ENCODE data around the gene DIAPH3.
A peak's percentile ranks its signal among the peaks of the same experiment; 100 is the strongest.

The DIAPH3 gene

DNA sequence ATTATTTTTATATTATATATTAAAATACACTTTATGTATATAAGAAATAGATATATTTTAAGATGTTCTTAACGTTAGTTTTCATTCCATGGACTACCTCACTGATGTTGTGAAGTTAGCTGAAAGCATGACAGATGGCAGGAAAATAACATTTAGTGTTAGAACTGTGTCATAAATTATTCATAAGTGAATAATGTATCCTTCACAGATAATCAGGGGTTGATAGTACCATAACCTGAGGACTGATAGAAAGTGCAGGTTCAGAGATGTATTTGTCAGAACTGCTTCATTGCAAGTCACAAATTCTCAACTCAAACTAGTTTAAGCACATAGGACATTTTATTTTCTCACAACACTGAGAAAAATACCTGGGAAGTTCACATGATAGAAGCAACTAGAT is 14.6 kb upstream of the DIAPH3 start:
- no peak overlapping the region for H4K8ac ChIP-seq (ENCODE audit: low read depth, low read length)
- H3K36me3 ChIP-seq (replicated peaks in 1 of 2; ENCODE audit: control insufficient read depth in 2 of 2, insufficient read depth in 2 of 2, low read length in 2 of 2) = no peaks in the 10 kb centered on the region
- H2BK12ac ChIP-seq (ENCODE audit: low read length) = no peak overlapping the region
- no peak overlapping the region for H3K23ac ChIP-seq (ENCODE audit: low read depth, low read length, poor library complexity)
- no peak overlapping the region for H2AFZ ChIP-seq (ENCODE audit: low read length)
- no peak overlapping the region for H3K27ac ChIP-seq (replicated peaks; ENCODE audit: low read length)
- no peak overlapping the region for H4K91ac ChIP-seq (ENCODE audit: low read depth, low read length, poor library complexity)
- no peak overlapping the region for H2AK5ac ChIP-seq (ENCODE audit: low read depth, low read length)
- no peak overlapping the region for H3K4me3 ChIP-seq (ENCODE audit: low read length in 2 of 2)
- H2BK15ac ChIP-seq (ENCODE audit: low read length) = no peak overlapping the region
- DNase-seq (ENCODE audit: low spot score) = no peak
- H3K9ac ChIP-seq (ENCODE audit: low read depth, low read length, poor library complexity) = no peak overlapping the region
- no peaks in the 10 kb centered on the region for H3K27me3 ChIP-seq (ENCODE audit: control insufficient read depth in 3 of 3, insufficient read depth in 3 of 3, low read depth in 1 of 3, low read length in 3 of 3)
- no CpG with 5 or more reads among the region's 1 CpG for WGBS, 2 donors (ENCODE audit: extremely low coverage in 2 of 2, insufficient read length in 2 of 2, insufficient replicate concordance in 1 of 2)
- no peak overlapping the region for H3K14ac ChIP-seq (ENCODE audit: low read length)
- H3K4me2 ChIP-seq (ENCODE audit: insufficient read depth, low read length, poor library complexity, severe bottlenecking) = no peak overlapping the region
- no peaks in the 10 kb centered on the region for H3K4me1 ChIP-seq (ENCODE audit: control insufficient read depth in 2 of 2, insufficient read depth in 1 of 2, low read depth in 1 of 2, low read length in 2 of 2)
- H3K9me3 ChIP-seq (replicated peaks in 1 of 2; ENCODE audit: control insufficient read depth in 2 of 2, insufficient read depth in 1 of 2, low read depth in 1 of 2, low read length in 2 of 2) = no peaks in the 10 kb centered on the region
- no peak overlapping the region for H2BK5ac ChIP-seq (ENCODE audit: low read length)
- H3K79me1 ChIP-seq (ENCODE audit: low read depth, low read length) = no peaks in the 10 kb centered on the region
- H3K18ac ChIP-seq (ENCODE audit: low read length) = no peak overlapping the region
- H3K4ac ChIP-seq (ENCODE audit: low read length) = no peak overlapping the region
- H2BK120ac ChIP-seq (ENCODE audit: low read depth, low read length) = no peak overlapping the region

DNA sequence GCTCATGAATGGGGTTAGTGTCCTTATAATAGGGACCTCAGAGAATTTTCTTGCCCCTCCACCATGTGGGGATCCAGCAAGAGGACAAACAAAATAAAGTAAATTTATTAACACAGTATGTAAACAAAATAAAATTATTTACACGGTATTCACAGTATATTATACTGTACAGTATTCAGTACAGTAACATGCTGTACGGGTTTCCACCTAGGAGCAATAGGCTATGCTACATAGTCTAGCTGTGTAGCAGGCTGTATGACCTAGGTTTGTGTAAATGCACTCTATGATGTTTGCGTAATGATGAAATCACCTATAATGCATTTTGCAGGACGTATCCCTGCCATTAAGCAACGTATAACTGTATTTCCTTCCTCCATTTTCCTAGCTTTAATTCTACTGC is 11.8 kb upstream of the DIAPH3 start:
- Histone ChIP-seq H2BK12ac (ENCODE audit: low read length) (no peak overlapping the region), H3K27me3 (ENCODE audit: control insufficient read depth in 3 of 3, insufficient read depth in 3 of 3, low read depth in 1 of 3, low read length in 3 of 3) (no peaks in the 10 kb centered on the region), H3K4me1 (ENCODE audit: control insufficient read depth in 2 of 2, insufficient read depth in 1 of 2, low read depth in 1 of 2, low read length in 2 of 2) (no peaks in the 10 kb centered on the region), H3K27ac (replicated peaks; ENCODE audit: low read length) (no peak overlapping the region), H3K79me1 (ENCODE audit: low read depth, low read length) (no peaks in the 10 kb centered on the region), H2AFZ (ENCODE audit: low read length) (no peak overlapping the region), H4K91ac (ENCODE audit: low read depth, low read length, poor library complexity) (no peak overlapping the region), H2BK120ac (ENCODE audit: low read depth, low read length) (no peak overlapping the region), H3K18ac (ENCODE audit: low read length) (no peak overlapping the region), H3K4me3 (ENCODE audit: low read length in 2 of 2) (no peak overlapping the region), H4K8ac (ENCODE audit: low read depth, low read length) (no peak overlapping the region), H3K9ac (ENCODE audit: low read depth, low read length, poor library complexity) (no peak overlapping the region), H3K23ac (ENCODE audit: low read depth, low read length, poor library complexity) (no peak overlapping the region), H3K4ac (ENCODE audit: low read length) (no peak overlapping the region), H3K36me3 (replicated peaks in 1 of 2; ENCODE audit: control insufficient read depth in 2 of 2, insufficient read depth in 2 of 2, low read length in 2 of 2) (no peaks in the 10 kb centered on the region), H3K9me3 (replicated peaks in 1 of 2; ENCODE audit: control insufficient read depth in 2 of 2, insufficient read depth in 1 of 2, low read depth in 1 of 2, low read length in 2 of 2) (no peaks in the 10 kb centered on the region), H3K4me2 (ENCODE audit: insufficient read depth, low read length, poor library complexity, severe bottlenecking) (no peak overlapping the region), H2AK5ac (ENCODE audit: low read depth, low read length) (no peak overlapping the region), H2BK15ac (ENCODE audit: low read length) (no peak overlapping the region), H3K14ac (ENCODE audit: low read length) (no peak overlapping the region), H2BK5ac (ENCODE audit: low read length) (no peak overlapping the region)
- no CpG with 5 or more reads among the region's 5 CpGs for WGBS, 2 donors (ENCODE audit: extremely low coverage in 2 of 2, insufficient read length in 2 of 2, insufficient replicate concordance in 1 of 2)
- no peak for DNase-seq (ENCODE audit: low spot score)

DNA sequence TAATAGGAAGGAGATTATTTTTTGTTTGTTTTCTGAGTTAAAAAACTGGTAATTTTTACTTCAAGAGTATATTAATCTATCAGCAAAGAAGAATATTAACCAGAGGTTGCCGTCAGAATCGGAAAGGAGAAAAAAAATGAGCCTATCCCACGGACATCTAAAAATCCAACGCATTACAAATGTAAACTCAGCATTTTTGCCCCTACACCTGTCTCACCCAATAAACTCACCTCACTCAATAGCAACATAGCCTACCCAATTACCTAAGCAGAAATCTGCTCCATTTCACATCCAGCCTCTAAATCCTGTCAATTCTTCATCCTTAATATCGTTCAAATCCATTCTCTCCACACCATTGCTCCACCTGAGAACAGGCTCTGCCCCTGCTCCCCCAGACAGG is 10.4 kb upstream of the DIAPH3 start:
- no peak overlapping the region for H3K23ac ChIP-seq (ENCODE audit: low read depth, low read length, poor library complexity)
- H3K4me3 ChIP-seq (ENCODE audit: low read length in 2 of 2) = no peak overlapping the region
- no peak overlapping the region for H3K27ac ChIP-seq (replicated peaks; ENCODE audit: low read length)
- H3K4ac ChIP-seq (ENCODE audit: low read length) = no peak overlapping the region
- H4K8ac ChIP-seq (ENCODE audit: low read depth, low read length) = no peak overlapping the region
- H3K9ac ChIP-seq (ENCODE audit: low read depth, low read length, poor library complexity) = no peak overlapping the region
- H3K79me1 ChIP-seq (ENCODE audit: low read depth, low read length) = no peaks in the 10 kb centered on the region
- H3K9me3 ChIP-seq (replicated peaks in 1 of 2; ENCODE audit: control insufficient read depth in 2 of 2, insufficient read depth in 1 of 2, low read depth in 1 of 2, low read length in 2 of 2) = no peaks in the 10 kb centered on the region
- no peak overlapping the region for H4K91ac ChIP-seq (ENCODE audit: low read depth, low read length, poor library complexity)
- no peaks in the 10 kb centered on the region for H3K36me3 ChIP-seq (replicated peaks in 1 of 2; ENCODE audit: control insufficient read depth in 2 of 2, insufficient read depth in 2 of 2, low read length in 2 of 2)
- H3K27me3 ChIP-seq (ENCODE audit: control insufficient read depth in 3 of 3, insufficient read depth in 3 of 3, low read depth in 1 of 3, low read length in 3 of 3) = no peaks in the 10 kb centered on the region
- H2AFZ ChIP-seq (ENCODE audit: low read length) = no peak overlapping the region
- no peaks in the 10 kb centered on the region for H3K4me1 ChIP-seq (ENCODE audit: control insufficient read depth in 2 of 2, insufficient read depth in 1 of 2, low read depth in 1 of 2, low read length in 2 of 2)
- no peak overlapping the region for H2BK12ac ChIP-seq (ENCODE audit: low read length)
- no peak overlapping the region for H2BK5ac ChIP-seq (ENCODE audit: low read length)
- no peak for DNase-seq (ENCODE audit: low spot score)
- no peak overlapping the region for H3K18ac ChIP-seq (ENCODE audit: low read length)
- H2BK15ac ChIP-seq (ENCODE audit: low read length) = no peak overlapping the region
- no peak overlapping the region for H2AK5ac ChIP-seq (ENCODE audit: low read depth, low read length)
- H3K4me2 ChIP-seq (ENCODE audit: insufficient read depth, low read length, poor library complexity, severe bottlenecking) = no peak overlapping the region
- no peak overlapping the region for H2BK120ac ChIP-seq (ENCODE audit: low read depth, low read length)
- H3K14ac ChIP-seq (ENCODE audit: low read length) = no peak overlapping the region
- WGBS, 2 donors (ENCODE audit: extremely low coverage in 2 of 2, insufficient read length in 2 of 2, insufficient replicate concordance in 1 of 2) = 100% methylated on average over 1 of the region's 5 CpGs; no CpG with 5 or more reads in 1 of the 2 donors

DNA sequence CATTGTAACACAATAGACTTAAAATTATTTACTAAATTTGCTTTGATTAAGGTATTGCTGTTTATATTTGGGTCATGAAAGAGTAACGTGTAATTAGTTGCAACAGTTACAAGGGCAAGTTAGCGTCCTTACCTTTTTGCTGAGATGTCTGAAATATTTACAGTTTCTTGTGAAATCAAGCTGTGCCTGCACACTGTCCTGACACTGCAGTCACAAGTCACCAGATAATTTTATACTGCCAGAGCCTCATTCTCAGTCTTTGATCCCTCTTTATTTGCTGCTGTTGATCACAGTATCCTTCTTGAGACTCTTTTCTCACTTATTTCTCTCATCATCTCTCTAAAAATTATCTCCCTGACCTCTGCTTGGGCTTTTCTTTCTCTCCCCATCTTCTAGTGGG is 8.4 kb upstream of the DIAPH3 start:
- DNase-seq (ENCODE audit: low spot score) = no peak

More for the DNA sequence above, 8.4 kb upstream of the DIAPH3 start:
- no peak overlapping the region for H3K4me2 ChIP-seq (ENCODE audit: insufficient read depth, low read length, poor library complexity, severe bottlenecking)
- no peak overlapping the region for H3K18ac ChIP-seq (ENCODE audit: low read length)
- H3K14ac ChIP-seq (ENCODE audit: low read length) = no peak overlapping the region
- H3K9me3 ChIP-seq (replicated peaks in 1 of 2; ENCODE audit: control insufficient read depth in 2 of 2, insufficient read depth in 1 of 2, low read depth in 1 of 2, low read length in 2 of 2) = no peaks in the 10 kb centered on the region
- no peaks in the 10 kb centered on the region for H3K27me3 ChIP-seq (ENCODE audit: control insufficient read depth in 3 of 3, insufficient read depth in 3 of 3, low read depth in 1 of 3, low read length in 3 of 3)
- no peaks in the 10 kb centered on the region for H3K79me1 ChIP-seq (ENCODE audit: low read depth, low read length)
- no peak overlapping the region for H3K9ac ChIP-seq (ENCODE audit: low read depth, low read length, poor library complexity)
- H4K91ac ChIP-seq (ENCODE audit: low read depth, low read length, poor library complexity) = no peak overlapping the region
- no peak overlapping the region for H2AK5ac ChIP-seq (ENCODE audit: low read depth, low read length)
- H3K36me3 ChIP-seq (replicated peaks in 1 of 2; ENCODE audit: control insufficient read depth in 2 of 2, insufficient read depth in 2 of 2, low read length in 2 of 2) = no peaks in the 10 kb centered on the region
- no peak overlapping the region for H4K8ac ChIP-seq (ENCODE audit: low read depth, low read length)
- no peak overlapping the region for H2BK12ac ChIP-seq (ENCODE audit: low read length)
- no peak overlapping the region for H2BK120ac ChIP-seq (ENCODE audit: low read depth, low read length)
- H3K4me1 ChIP-seq (ENCODE audit: control insufficient read depth in 2 of 2, insufficient read depth in 1 of 2, low read depth in 1 of 2, low read length in 2 of 2) = no peaks in the 10 kb centered on the region
- no peak overlapping the region for H2BK5ac ChIP-seq (ENCODE audit: low read length)
- H3K23ac ChIP-seq (ENCODE audit: low read depth, low read length, poor library complexity) = no peak overlapping the region
- no peak overlapping the region for H3K4ac ChIP-seq (ENCODE audit: low read length)
- H3K4me3 ChIP-seq (ENCODE audit: low read length in 2 of 2) = no peak overlapping the region
- no peak overlapping the region for H2BK15ac ChIP-seq (ENCODE audit: low read length)
- WGBS, 2 donors (ENCODE audit: extremely low coverage in 2 of 2, insufficient read length in 2 of 2, insufficient replicate concordance in 1 of 2) = no CpG with 5 or more reads among the region's 2 CpGs
- H3K27ac ChIP-seq (replicated peaks; ENCODE audit: low read length) = no peak overlapping the region
- H2AFZ ChIP-seq (ENCODE audit: low read length) = peak overlapping the region; percentile 48
